Measurements from ENCODE around the gene CRB2.

The CRB2 gene

GRCh38 chr9:123348317-123348992, 7.5 kb upstream of the CRB2 start:
- no peak for DNase-seq

GRCh38 chr9:123349033-123349432, 7.0 kb upstream of the CRB2 start:
- no peak for DNase-seq

GRCh38 chr9:123349691-123350480, 6.1 kb upstream of the CRB2 start:
- peak; percentile 48 for DNase-seq

- no peak for DNase-seq
Observed at GRCh38 chr9:123350590-123351310, 5.2 kb upstream of the CRB2 start.

GRCh38 chr9:123353041-123353440, 3.0 kb upstream of the CRB2 start:
- DNase-seq = no peak

- peak; percentile 49 for DNase-seq
Observed at GRCh38 chr9:123353984-123354591, 1.9 kb upstream of the CRB2 start.

- no peak for DNase-seq
Observed at GRCh38 chr9:123354806-123355508, 1.0 kb upstream of the CRB2 start.

- DNase-seq = no peak
Observed at GRCh38 chr9:123356851-123357742, 1.1 kb downstream of the CRB2 start.

GRCh38 chr9:123357743-123358059, 1.7 kb downstream of the CRB2 start:
- DNase-seq = no peak

- DNase-seq = no peak
Observed at GRCh38 chr9:123358181-123358905, 2.3 kb downstream of the CRB2 start.

- DNase-seq = no peak
Observed at GRCh38 chr9:123359106-123359505, 3.1 kb downstream of the CRB2 start.

- no peak for DNase-seq
Observed at GRCh38 chr9:123359546-123359945, 3.5 kb downstream of the CRB2 start.

GRCh38 chr9:123360161-123361085, 4.4 kb downstream of the CRB2 start:
- DNase-seq = no peak

GRCh38 chr9:123361086-123361730, 5.2 kb downstream of the CRB2 start:
- no peak for DNase-seq

GRCh38 chr9:123361731-123362510, 5.9 kb downstream of the CRB2 start:
- no peak for DNase-seq

GRCh38 chr9:123362856-123363255, 6.9 kb downstream of the CRB2 start:
- no peak for DNase-seq

GRCh38 chr9:123364241-123364824, 8.3 kb downstream of the CRB2 start:
- DNase-seq = peak; percentile 57

- DNase-seq = no peak
Observed at GRCh38 chr9:123365287-123365880, 9.4 kb downstream of the CRB2 start.
